H9 (cell line): ENCODE measurements around the gene L1CAM. TPM values are rescaled to one million over a fixed set of nuclear protein-coding genes. Genes with fewer than 3 reads are reported as not detected.

Source experiments
- DNase-seq: peaks from one replicate; pipeline ENCODE4 v3.0.0-alpha.2; 2017
- H2AFZ ChIP-seq: one replicate; pipeline ENCODE4 v1.6.1; 2013; ENCODE audit warnings: mild to moderate bottlenecking, low read length, control low read depth, moderate library complexity
- H2AK5ac ChIP-seq: 2 replicates; pipeline ENCODE4 v1.6.1; 2013; ENCODE audit warnings: low read length, control low read depth, mixed read lengths; ENCODE audit not compliant: insufficient read length
- H2BK120ac ChIP-seq: one replicate; pipeline ENCODE4 v1.6.1; 2013; ENCODE audit warnings: low read depth, mild to moderate bottlenecking, low read length, control low read depth, inconsistent platforms; ENCODE audit not compliant: poor library complexity, severe bottlenecking
- H2BK12ac ChIP-seq: 2 replicates; pipeline ENCODE4 v1.6.1; 2013; ENCODE audit warnings: low read length, control low read depth, mixed read lengths, low read depth; ENCODE audit not compliant: insufficient read length
- H2BK15ac ChIP-seq: 2 replicates; pipeline ENCODE4 v1.6.1; 2013; ENCODE audit warnings: low read depth, low read length, control low read depth
- H2BK20ac ChIP-seq: one replicate; pipeline ENCODE4 v1.6.1; 2013; ENCODE audit warnings: low read depth, mild to moderate bottlenecking, low read length, control low read depth, inconsistent platforms; ENCODE audit not compliant: poor library complexity, severe bottlenecking
- H2BK5ac ChIP-seq: 2 replicates; pipeline ENCODE4 v1.6.1; 2013; ENCODE audit warnings: low read length, control low read depth, mixed read lengths; ENCODE audit not compliant: insufficient read length
- H3K14ac ChIP-seq: 2 replicates; pipeline ENCODE4 v1.6.1; 2013; ENCODE audit warnings: low read length, control low read depth; ENCODE audit not compliant: insufficient read depth
- H3K18ac ChIP-seq: 2 replicates; pipeline ENCODE4 v1.6.1; 2013; ENCODE audit warnings: low read depth, mild to moderate bottlenecking, mixed read lengths, low read length, control low read depth; ENCODE audit not compliant: insufficient read length
- H3K23ac ChIP-seq: 2 replicates; pipeline ENCODE4 v1.6.1; 2013; ENCODE audit warnings: low read length, control low read depth, mixed read lengths, low read depth; ENCODE audit not compliant: insufficient read length
- H3K23me2 ChIP-seq: 2 replicates; pipeline ENCODE4 v1.6.1; 2013; ENCODE audit warnings: low read depth, mild to moderate bottlenecking, mixed read lengths, low read length, control low read depth; ENCODE audit not compliant: insufficient read length, poor library complexity, severe bottlenecking
- H3K27ac ChIP-seq: 2 replicates; pipeline ENCODE4 v1.5.1; 2013; ENCODE audit warnings: low read length, control low read depth, mixed read lengths, low read depth; ENCODE audit not compliant: insufficient read length
- H3K27me3 ChIP-seq: 2 replicates; pipeline ENCODE4 v1.6.1; 2013; ENCODE audit warnings: low read length, control low read depth, inconsistent platforms; ENCODE audit not compliant: insufficient read depth
- H3K4ac ChIP-seq: 2 replicates; pipeline ENCODE4 v1.6.1; 2013; ENCODE audit warnings: low read depth, mild to moderate bottlenecking, control low read depth, inconsistent platforms, low read length, moderate library complexity
- H3K4me1 ChIP-seq: 2 replicates; pipeline ENCODE4 v1.6.1; 2013; ENCODE audit warnings: low read length, control low read depth, inconsistent platforms; ENCODE audit not compliant: insufficient read depth
- H3K4me2 ChIP-seq: 2 replicates; pipeline ENCODE4 v1.6.1; 2013; ENCODE audit warnings: low read length, control low read depth, mixed read lengths; ENCODE audit not compliant: insufficient read length, insufficient read depth
- H3K56ac ChIP-seq: 2 replicates; pipeline ENCODE4 v1.6.1; 2013; ENCODE audit warnings: low read depth, mild to moderate bottlenecking, mixed read lengths, low read length, control low read depth; ENCODE audit not compliant: insufficient read length
- H3K79me1 ChIP-seq: 2 replicates; pipeline ENCODE4 v1.6.1; 2013; ENCODE audit warnings: low read depth, mild to moderate bottlenecking, moderate library complexity, low read length, control low read depth, inconsistent platforms; ENCODE audit not compliant: insufficient read depth, poor library complexity, severe bottlenecking
- H3K79me2 ChIP-seq: 2 replicates; pipeline ENCODE4 v1.6.1; 2013; ENCODE audit warnings: low read length, control low read depth, inconsistent platforms; ENCODE audit not compliant: insufficient read depth
- H3K9ac ChIP-seq: 2 replicates; pipeline ENCODE4 v1.6.1; 2013; ENCODE audit warnings: low read length, control low read depth, mixed read lengths; ENCODE audit not compliant: insufficient read length; ENCODE audit errors: extremely low read depth
- H3K9me3 ChIP-seq: one replicate; pipeline ENCODE4 v1.6.1; 2013; ENCODE audit warnings: low read depth, low read length, inconsistent platforms; ENCODE audit not compliant: control insufficient read depth
- H3T11ph ChIP-seq: one replicate; pipeline ENCODE4 v1.6.1; 2013; ENCODE audit warnings: mild to moderate bottlenecking, low read length, control low read depth, inconsistent platforms
- H4K20me1 ChIP-seq: one replicate; pipeline ENCODE4 v1.6.1; 2013; ENCODE audit not compliant: control insufficient read depth, insufficient read length, insufficient read depth
- H4K5ac ChIP-seq: 2 replicates; pipeline ENCODE4 v1.6.1; 2013; ENCODE audit warnings: low read depth, mild to moderate bottlenecking, mixed read lengths, low read length, control low read depth; ENCODE audit not compliant: insufficient read length
- H4K8ac ChIP-seq: replicated peaks from 2 replicates; pipeline ENCODE4 v1.6.1; 2013; ENCODE audit warnings: low read length, control low read depth, mixed read lengths, low read depth; ENCODE audit not compliant: insufficient read length
- H4K91ac ChIP-seq: 2 replicates; pipeline ENCODE4 v1.6.1; 2013; ENCODE audit warnings: low read depth, mild to moderate bottlenecking, moderate library complexity, mixed read lengths, low read length, control low read depth; ENCODE audit not compliant: insufficient read length
- H3K27ac Mint-ChIP-seq, 3 experiments: 2 replicates in 2 of 3; 3 replicates in 1 of 3; pipeline ENCODE4 v1.8.0; 2020 to 2021; ENCODE audit warnings: mixed read lengths in 3 of 3, mild to moderate bottlenecking in 1 of 3, moderate library complexity in 1 of 3
- H3K27me3 Mint-ChIP-seq: 2 replicates; pipeline ENCODE4 v1.8.0; 2021; ENCODE audit warnings: low read depth, mild to moderate bottlenecking, moderate library complexity, mixed read lengths
- H3K36me3 Mint-ChIP-seq, 3 experiments: 2 replicates in 2 of 3; 3 replicates in 1 of 3; pipeline ENCODE4 v1.8.0; 2020 to 2021; ENCODE audit warnings: low read depth in 3 of 3, mixed read lengths in 3 of 3; ENCODE audit not compliant: insufficient read depth in 1 of 3
- H3K4me1 Mint-ChIP-seq, 2 experiments: 2 replicates each; pipeline ENCODE4 v1.8.0; 2020; ENCODE audit warnings: mixed read lengths in 2 of 2
- H3K4me3 Mint-ChIP-seq, 2 experiments: 2 replicates in 1 of 2; 3 replicates in 1 of 2; pipeline ENCODE4 v1.8.0; 2020 to 2021; ENCODE audit warnings: mild to moderate bottlenecking in 2 of 2, mixed read lengths in 2 of 2, moderate library complexity in 1 of 2
- H3K9me3 Mint-ChIP-seq, 2 experiments: 2 replicates in 1 of 2; 3 replicates in 1 of 2; pipeline ENCODE4 v1.8.0; 2020; ENCODE audit warnings: mild to moderate bottlenecking in 2 of 2, mixed read lengths in 2 of 2, moderate library complexity in 1 of 2
- CTCF ChIP-seq: fragments of 200-600 bp; sonication (generic); conservative IDR thresholded peaks from 3 replicates; pipeline ENCODE4 v1.8.0; 2021; ENCODE audit warnings: antibody characterized with exemption, mild to moderate bottlenecking
- WGBS: extraction: QIAGEN DNeasy Blood & Tissue Kit; methylation state at CpG from one replicate; pipeline ENCODE4 v1.1.7; 2013; ENCODE audit warnings: missing lambda C conversion rate, low lambda C conversion rate, mixed read lengths; ENCODE audit not compliant: insufficient read length; ENCODE audit errors: extremely low coverage; 5-methylcytosine and 5-hydroxymethylcytosine counted together
- total RNA-seq: library from RNA; stranded (reverse); gene quantifications from 2 replicates; pipeline ENCODE4 v1.2.1, GENCODE V29; 2021

Gene L1CAM
- total RNA-seq, 1 experiment from 2014 or later = 22.7 TPM

DNA sequence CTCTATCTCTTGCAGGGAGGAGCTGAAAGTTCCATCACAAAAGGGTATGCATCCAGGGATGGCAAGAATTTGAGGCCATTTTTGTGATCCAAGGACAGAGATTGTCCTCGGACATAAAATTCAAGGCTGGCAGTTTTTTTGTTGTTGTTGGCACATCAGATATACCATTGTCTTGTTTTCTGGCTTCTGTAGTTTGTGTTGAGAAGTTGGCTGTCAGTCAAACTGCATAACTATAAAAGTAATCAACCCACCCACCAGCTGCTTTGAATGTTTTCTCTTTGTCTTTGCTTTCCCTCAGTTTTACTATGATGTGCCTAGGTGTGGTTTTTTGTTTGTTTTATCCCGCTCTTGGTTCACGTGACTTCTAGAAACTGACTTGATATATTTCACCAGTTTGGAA lies 34.0 kb downstream of the L1CAM start:
- H3K27ac ChIP-seq = no peak overlapping the region
- H2BK20ac ChIP-seq = no peak overlapping the region
- H3K4me1 ChIP-seq = no peaks in the 10 kb centered on the region
- H3K27me3 Mint-ChIP-seq = peaks cover 22% of the 10 kb centered on the region
- H4K5ac ChIP-seq = no peak overlapping the region
- no peaks in the 10 kb centered on the region for H3K23me2 ChIP-seq
- no peak overlapping the region for H2BK5ac ChIP-seq
- peaks cover 77 to 82% of the 10 kb centered on the region in 2 experiments for H3K9me3 Mint-ChIP-seq
- no peak overlapping the region for H3K4me2 ChIP-seq
- H2BK120ac ChIP-seq = no peak overlapping the region
- H3K9ac ChIP-seq = no peak overlapping the region
- H3K4me1 Mint-ChIP-seq = peaks cover 11 to 32% of the 10 kb centered on the region in 2 experiments
- no peaks in the 10 kb centered on the region for H3K27me3 ChIP-seq
- no peaks in the 10 kb centered on the region for H3K79me1 ChIP-seq
- no peak overlapping the region for H2BK12ac ChIP-seq
- H3K79me2 ChIP-seq = no peaks in the 10 kb centered on the region
- no peak overlapping the region for H3K23ac ChIP-seq
- no peak overlapping the region for H3K14ac ChIP-seq
- no peaks in the 10 kb centered on the region for H4K20me1 ChIP-seq
- no peak overlapping the region for H3K4ac ChIP-seq
- WGBS = no CpG with 5 or more reads among the region's 3 CpGs
- no peak overlapping the region for H2AFZ ChIP-seq
- no peak overlapping the region for H4K91ac ChIP-seq
- no peak overlapping the region for H3K56ac ChIP-seq
- peaks cover 31% of the 10 kb centered on the region for H3K9me3 ChIP-seq
- H3K4me3 Mint-ChIP-seq = no peak overlapping the region
- no peak for DNase-seq
- H2AK5ac ChIP-seq = no peak overlapping the region
- no peak for TF ChIP-seq CTCF
- no peak overlapping the region for H2BK15ac ChIP-seq
- no peak overlapping the region for H3K18ac ChIP-seq
- H3T11ph ChIP-seq = no peak overlapping the region
- peaks cover 0 to 2% (median 1%) of the 10 kb centered on the region in 3 experiments; a peak in 2 of 7 replicates for H3K36me3 Mint-ChIP-seq
- no peak overlapping the region for H4K8ac ChIP-seq
- no peak overlapping the region for H3K27ac Mint-ChIP-seq
